KBM-7 (cell line): Measurements from ENCODE around the gene THADA.
A peak's percentile ranks its signal among the peaks of the same experiment; 100 is the strongest.
"Not testable (repeated sequence)": the region's sequence is repeated elsewhere in the genome, so short reads cannot be mapped to it uniquely, and the experiment has no call there.

ENCODE experiments used
- DNase-seq: peaks from one replicate; pipeline ENCODE4 v3.0.0-alpha.2; 2015
- in situ Hi-C: fragments of 300-500 bp; cut with MboI; formaldehyde crosslinking; loops from 2 replicates; pipeline ENCODE4 v1.14.3; 2020; ENCODE audit warnings: low sequenced_read_pairs, low pct_unique_long_range_greater_than_20kb, mixed read lengths

The THADA gene

DNA sequence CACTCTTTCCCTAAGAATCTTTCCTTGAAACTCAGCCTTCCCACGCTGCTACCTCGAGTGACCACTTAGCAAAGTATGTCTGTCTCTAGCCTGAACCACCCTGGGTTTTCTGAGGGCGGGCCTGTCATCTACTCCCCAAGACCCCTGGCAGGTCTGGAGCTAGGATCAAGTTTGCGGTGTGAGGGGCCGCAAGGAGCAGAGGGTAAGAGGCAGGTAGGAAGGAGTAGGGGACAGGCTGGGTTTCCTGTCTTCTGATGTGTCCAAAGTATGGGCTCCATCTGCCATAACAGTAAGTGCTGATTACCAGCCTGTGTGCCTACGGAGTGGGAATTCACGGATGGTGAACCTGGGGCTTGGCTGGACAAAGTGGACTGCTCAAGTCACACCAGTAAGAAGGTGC, 394.8 kb downstream of the THADA start:
- DNase-seq: no peak
- in situ Hi-C loops: no loop called here

DNA sequence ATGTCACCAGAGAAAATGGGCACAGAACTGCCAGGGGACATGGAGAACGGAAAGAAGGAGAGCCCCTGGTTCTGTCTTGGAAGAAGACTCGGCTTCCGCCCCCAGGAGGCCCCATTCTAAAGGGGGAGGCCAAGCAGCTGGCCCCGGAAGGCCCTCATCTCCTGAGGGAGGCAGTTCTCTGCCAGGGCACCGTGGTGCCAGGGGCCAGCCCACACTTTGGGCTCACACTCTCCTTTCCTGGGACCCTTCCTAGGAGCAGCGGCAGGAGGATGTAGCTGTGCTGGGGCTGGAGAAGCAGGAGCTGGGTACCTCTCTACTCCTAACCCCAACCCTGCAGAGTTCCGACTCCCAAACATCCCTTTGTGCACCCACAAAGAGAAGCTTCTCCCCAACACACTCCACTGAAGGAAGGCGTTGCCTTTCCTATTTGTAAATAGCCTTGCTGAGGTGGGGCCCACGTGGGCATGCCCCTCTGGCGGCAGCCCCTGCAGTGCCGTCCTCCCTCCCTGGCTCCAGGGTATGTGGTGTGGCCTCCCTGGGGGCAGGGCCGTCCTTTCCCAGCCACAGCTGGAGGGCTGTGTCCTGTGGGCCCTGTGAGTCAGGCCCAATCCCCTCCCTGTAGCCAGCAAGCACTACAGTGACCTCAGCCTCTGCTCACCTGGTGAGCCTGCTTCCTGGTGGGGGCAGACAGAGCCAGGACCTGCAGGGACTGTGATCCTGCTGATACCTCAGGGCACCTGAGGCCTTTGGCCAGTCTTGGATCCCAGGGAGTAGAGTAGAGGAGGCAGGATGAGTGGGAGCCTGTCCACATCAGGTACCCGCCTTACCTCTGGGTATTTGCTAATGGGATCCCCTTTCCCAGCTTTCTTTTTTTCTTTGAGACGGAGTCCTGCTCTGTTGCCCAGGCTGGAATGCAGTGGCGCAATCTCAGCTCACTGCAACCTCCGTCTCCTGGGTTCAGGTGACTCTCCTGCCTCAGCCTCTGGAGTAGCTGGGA, 396.0 kb downstream of the THADA start:
- no peak for DNase-seq
- in situ Hi-C loops: no loop called here

DNA sequence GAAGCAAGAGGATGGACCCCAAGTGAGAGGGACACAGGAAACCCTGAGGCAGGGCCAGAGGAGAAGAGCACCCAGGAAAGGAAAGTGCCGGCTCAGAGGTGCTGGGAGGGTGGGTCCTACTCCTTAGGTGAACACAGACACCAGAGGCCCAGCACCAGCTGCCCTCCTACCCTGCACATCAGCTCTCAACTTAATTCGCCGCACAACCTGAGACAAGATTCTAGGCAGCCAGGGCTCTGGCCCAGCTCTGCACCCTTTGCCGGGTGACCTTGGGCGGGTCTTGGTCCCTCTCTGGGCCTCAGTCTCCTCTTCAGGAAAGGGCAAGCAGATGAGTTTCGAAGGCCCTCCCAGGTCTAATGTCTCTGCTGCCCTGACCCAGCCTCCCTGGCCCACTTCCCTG, 397.6 kb downstream of the THADA start:
- in situ Hi-C loops: no loop called here
- DNase-seq: no peak

DNA sequence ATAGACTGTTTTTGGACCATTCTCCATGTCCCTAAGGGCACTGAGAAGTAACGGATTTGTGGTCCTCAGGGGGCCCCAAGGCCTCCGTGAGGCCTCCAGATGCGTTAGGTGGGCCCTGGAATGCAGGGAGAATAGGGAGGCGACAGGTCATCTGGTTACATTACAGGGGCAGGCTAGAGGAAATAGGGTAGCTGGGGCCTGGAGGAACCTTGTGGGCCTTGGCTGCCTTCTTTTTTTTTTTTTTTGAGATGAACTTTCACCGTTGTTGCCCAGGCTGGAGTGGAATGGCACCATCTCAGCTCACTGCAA, 398.3 kb downstream of the THADA start:
- no peak for DNase-seq
- in situ Hi-C loops: no loop called here

DNA sequence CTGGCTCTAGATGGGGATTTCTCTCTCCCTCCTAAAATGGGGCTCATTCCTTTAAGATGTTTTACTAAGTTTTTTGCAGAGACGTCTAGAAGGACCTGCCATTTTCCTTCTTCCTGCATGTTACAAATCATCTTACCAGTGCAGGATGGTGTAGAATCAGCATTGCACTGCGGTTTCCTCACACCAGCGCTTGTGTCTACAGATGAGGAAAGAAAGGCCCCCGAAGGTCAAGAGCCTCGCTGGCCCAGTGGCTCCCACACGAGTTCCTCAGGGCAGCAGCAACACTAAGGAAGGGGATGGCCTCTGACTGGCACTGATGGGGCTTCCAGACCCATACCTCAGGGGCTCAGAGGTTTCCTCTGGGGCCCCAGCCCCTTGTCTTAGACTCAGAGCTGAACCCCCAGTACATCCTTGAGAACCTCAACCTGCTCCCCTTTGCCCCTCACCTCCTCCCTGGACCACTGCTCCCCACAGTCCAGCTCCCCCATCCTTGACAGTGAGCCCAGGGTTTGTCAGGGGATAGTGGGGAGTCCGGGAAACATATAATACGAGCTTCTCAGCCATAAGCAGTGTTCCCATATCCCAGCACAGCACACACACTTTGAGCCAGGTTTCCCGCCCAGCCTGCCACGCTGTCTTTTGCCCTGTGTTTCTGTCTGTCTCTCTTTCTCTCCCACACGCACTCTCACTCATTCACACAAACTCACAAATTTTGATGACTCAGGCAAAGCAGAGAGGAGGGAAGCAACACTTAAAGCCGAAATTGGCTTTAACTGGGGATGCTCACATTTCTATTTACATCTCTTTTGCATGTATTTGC, 398.9 kb downstream of the THADA start:
- DNase-seq: no peak
- in situ Hi-C loops: no loop called here

DNA sequence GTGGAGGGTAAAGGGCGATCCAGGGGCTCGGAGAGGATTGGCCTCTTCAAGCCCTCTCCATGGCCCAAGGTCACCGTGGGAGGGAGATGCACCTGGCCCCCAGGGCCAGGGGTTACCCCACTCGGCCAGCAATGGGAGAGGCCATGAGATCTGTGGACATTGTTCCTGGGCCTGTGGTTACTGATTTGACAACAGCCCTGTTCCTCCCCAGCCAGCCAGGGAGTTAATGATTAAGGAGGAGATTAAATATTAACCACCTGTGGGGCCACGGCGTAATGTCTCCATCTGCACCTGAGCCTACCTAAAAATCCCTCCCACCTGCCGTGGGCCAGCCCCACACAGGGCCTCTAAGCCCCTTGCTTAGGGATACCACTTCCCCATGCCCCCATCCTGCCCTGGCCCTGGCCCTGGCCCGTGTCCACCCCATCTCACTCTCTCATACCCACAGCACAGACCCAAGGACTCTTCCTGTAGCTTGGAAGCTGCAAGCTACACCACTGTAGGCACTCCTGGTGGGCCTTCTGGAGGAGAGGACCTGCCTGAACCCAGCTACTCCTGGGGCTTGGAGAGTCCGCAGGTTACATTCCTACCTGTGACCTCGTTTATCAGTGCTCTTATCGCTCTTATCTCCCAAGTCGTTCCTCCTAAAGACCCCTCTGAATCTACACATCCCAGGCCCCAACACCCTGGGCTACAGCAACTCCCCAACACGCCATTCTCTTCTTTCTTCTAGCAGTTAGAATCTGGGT, 401.5 kb downstream of the THADA start:
- in situ Hi-C loops: no loop called here
- DNase-seq: no peak

DNA sequence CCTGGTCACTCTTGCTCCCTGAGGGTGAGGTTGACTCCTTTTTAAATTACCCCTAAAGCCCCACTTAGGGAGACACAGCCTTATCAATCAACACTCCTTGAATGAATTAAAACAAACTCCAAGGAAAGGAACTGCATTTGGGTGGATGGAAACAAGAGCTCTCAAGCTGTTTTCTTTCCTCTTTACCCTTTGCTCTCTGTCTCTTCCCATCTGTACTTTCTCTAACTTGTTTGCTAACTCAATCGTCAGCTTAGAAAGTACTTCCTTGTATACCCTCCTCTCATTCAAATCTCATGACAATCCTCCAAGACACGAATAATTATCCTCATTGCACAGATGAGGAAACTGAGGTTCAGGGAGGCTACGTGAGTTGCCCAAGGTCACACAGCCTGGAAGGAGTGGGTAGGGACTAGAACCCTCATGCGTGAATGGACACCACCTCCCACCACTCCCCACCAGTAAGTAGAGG, 402.2 kb downstream of the THADA start:
- in situ Hi-C loops: no loop called here
- no peak for DNase-seq

DNA sequence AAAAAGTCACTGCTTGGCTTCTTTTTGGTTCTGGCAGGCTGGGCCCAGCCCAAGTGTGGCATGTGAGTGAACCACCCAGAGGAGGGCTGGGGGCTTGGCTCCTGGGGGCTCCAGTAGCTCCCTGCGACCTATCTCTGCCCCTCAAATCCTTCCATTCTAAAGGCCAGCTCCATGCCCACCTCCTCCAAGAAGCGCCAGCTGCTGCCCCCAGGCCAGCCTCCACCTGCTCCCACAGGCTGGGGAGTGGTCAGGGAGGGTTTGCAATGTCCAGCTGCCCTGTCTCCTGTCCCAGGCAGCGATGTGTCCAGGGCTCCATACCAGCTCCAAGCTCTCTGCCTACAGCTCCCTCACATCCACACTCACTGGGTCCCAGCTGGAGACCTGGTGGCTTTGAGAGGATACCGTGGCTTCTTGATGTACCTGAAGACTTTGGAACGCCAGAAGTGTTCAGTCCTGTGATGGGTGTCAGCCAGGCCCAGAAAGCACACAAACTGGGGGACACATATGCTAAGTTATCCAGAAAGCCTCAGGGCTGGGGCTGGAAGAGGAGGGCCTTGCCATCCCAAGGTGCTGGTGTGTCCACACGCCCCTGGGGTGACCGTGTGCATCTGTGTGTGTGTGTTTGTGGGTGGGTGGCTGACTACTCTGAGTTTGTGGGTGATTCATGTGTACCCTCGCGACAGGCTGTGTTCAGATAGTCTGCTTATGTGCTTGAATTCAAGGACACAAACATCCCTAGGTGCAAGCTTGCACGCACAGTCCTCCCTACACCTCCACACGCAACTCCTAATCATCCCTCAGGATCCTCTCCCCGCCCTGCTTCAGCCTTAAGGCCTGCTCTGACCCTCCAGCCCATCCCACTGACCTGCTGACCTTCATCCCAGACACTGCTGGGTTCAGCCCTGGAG, 402.8 kb downstream of the THADA start:
- in situ Hi-C loops: no loop called here

DNA sequence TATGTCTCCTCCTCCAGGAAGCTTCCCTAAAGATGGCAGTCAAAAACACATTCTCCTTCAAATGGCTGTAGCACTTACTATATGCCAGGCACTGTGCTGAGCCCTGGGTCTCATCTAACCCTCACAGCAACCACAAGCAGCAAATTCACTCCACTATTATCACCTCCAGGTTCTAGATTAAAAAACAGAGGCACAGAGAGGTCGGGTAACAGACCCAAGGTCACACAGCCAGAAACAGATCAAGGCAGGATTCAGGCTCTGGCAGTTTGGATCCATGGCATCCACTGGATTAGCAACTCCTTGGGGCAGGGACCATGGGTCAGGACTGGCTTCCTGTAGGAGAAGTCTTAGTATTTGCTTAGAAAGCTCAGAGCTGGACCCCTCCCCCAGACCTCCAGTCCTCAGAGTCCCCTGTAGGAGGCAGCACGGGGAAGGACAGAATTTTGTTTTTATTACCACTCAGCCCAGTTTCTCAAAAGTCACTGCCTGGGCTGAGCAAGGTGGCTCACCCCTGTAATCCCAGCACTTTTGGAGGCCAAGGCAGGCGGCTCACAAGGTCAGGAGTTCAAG, 403.8 kb downstream of the THADA start:
- in situ Hi-C loops: no loop called here
- DNase-seq: peak; percentile 59

More for the DNA sequence above, 402.8 kb downstream of the THADA start:
- DNase-seq: no peak

DNA sequence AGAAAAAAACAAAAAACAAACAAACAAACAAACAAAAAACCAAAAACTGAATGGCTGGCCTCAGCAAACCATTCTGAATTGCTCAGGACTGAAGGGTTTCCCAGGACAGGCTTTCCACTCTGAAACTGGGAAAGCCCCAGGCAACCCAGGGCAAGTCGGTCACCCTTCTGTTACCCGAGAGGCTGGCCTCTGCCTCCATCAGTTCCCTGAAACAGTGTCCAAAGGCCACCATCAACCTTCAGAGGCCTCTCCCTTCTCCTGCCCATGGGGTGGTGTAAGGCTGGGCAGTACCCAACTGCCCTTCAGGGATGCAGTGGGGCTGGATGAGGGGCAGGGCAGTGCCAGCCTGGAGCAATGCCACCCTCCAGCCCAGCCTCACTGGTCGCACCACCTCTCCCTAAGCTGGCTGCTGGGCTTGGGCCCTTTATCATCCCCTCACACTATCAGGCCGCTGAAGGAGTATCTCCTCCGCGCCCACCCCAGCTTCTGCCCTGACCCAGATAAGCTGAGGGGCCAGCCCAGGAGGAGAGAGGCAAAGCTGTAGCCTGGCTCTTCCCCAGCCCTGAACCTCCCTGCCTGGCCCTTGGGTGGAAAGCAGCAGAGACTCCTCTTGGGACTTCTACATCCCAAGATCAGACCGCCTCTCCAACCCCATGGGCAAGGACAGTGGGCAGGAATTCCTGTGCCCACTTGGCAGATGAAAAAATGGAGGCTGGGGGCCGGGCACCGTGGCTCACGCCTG, 405.4 kb downstream of the THADA start:
- in situ Hi-C loops: no loop called here
- no peak for DNase-seq

DNA sequence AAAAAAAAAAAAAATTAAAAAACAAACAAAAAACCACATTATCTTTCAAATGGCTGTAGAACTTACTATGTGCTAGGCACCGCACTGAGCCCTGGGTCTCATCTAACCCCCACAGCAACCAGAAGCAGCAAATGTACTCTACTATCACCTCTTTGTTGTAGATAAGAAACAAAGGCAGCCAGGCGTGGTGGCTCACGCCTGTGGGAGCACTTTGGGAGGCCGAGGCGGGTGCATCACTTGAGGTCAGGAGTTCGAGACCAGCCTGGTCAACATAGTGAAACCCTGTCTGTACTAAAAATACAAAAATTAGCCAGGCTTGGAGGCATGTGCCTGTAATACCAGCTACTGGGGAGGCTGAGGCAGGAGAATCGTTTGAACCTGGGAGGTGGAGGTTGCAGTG, 406.0 kb downstream of the THADA start:
- in situ Hi-C loops, DNase-seq: not testable (repeated sequence)

DNA sequence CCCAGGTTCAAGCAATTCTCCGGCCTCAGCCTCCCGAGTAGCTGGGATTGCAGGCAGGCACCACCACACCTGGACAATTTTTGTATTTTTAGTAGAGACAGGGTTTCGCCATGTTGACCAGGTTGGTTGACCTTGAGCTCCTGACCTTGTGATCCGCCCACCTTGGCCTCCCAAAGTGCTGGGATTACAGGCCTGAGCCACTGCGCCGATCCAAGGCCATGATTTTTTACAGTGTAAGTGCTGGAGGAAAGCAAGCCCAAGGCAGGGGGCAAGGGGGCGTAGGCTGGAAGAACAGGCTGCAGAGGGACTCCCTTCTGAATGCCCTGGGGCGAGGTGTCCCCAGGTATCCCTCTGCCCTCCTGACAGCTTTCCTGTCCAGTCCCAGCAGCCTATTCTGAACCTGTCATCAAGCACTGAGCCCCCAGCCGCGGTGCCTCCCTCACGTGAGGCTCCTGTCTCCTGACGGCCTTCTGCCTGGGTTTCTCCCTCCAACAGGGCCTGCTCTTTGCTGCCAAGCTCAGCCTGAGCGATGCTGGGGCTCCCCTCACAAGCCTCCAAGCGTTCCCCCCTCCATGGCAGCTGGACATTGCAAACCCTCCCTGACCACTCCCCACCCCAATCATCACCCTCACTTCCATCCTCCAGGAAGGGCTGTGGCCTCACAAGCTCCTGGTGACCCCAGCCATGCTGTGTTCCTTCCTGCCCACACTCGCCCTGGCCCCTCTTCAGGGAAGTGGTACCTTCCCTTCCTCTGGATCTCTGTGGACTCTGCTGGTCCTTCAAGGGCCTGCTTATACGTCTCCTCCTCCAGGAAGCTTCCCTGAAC, 407.1 kb downstream of the THADA start:
- in situ Hi-C loops: no loop called here
- DNase-seq: no peak

DNA sequence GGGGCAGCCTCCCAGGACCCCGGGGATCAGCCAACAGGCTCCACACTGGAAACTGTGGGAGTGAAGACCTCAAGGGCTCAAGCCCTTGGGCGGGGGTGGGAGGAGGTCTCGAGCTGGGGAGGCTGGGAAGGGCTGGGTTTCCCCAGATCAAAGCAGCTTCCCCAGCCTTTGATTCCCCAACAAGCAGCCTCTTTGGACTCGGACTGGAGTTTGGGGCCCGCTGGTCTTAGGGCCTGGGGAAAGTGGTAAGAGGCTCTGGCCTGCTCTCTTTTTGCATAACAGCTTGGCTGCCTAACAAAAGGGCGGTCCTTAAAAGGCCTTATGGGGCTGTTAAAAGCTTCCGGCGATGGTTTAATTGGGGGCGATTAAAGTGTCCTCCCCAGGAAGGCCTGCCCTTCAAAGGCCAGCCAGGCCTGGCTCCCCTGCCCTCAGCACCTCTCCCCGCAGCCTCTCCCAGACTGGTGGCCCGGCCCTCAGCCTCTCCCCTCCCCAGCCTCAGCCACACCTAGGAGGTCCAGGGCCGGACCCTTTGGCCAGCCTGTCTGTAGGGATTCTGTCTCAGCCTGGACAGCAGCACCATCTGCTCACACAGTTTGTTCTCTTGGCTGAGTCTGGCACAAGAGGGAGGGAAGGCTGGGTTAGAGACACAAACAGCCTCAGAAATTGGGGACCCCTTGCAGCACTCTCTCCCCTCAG, 409.0 kb downstream of the THADA start:
- DNase-seq: no peak
- in situ Hi-C loops: no loop called here

DNA sequence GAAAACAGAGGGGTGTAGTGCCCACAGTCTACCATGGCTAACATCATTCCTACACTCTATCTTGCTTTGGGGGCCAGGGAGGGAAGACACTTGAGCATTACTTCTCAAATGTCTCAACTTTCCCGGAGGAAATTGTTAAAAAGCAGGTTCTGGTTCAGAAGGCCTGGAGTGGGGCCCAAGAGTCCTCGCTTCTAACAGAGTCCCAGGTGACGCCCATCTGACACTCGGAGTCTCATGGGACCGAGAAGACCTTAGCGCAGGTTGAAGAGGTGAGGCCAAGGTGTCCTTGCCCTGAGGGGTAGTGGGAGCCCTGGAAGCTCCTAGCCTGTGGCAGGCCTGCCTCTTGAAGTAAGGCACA, 409.5 kb downstream of the THADA start:
- in situ Hi-C loops: no loop called here
- DNase-seq: no peak

DNA sequence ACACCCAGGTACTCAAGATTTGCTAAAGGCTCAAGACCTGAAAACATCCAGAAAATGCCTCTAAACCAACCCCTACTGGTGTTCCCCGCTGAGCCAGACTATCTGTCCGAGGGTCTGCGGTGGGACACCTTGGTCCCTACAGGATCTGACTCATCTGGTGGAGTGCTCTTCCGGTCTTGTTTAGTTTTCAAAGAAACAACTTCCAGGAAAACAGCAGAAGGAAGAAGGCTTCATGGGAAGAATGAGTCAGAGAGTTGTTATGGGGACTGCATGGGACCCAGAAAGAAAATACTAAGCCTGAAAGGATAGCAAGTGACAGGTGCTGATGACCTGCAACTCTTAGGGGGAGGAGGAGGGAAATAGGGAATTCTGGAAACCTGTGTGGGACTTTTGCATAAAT, 410.7 kb downstream of the THADA start:
- in situ Hi-C loops: no loop called here
- DNase-seq: peak; percentile 55

DNA sequence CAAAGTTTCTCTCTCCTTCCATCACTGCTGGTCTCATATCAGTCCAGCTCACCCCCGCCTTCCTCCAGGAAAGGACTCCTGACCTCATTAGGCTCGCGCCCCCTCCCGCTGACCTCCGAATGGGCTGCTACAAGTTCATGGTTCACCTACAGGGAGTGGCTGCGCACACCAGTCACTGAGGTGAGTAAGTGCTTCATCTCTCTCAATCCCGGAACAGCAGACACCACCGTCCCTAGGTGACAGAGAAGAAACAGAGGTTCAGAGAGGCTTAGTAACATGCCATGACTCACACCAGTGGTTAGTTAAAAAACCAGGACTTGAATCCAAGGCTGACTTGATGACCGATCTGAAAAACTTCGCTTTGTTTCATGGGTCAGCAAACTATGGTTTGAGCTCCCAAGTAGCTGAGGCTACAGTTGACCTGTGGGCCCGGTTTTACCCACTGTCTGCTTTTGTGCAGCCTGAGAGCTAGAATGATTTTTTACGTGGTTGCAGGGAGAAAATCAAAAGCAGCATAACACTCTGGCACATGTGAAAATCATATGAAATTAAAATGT, 411.4 kb downstream of the THADA start:
- DNase-seq: no peak
- in situ Hi-C loops: no loop called here
